Measurements from ENCODE around the gene TNNT2.

TNNT2 gene

DNA sequence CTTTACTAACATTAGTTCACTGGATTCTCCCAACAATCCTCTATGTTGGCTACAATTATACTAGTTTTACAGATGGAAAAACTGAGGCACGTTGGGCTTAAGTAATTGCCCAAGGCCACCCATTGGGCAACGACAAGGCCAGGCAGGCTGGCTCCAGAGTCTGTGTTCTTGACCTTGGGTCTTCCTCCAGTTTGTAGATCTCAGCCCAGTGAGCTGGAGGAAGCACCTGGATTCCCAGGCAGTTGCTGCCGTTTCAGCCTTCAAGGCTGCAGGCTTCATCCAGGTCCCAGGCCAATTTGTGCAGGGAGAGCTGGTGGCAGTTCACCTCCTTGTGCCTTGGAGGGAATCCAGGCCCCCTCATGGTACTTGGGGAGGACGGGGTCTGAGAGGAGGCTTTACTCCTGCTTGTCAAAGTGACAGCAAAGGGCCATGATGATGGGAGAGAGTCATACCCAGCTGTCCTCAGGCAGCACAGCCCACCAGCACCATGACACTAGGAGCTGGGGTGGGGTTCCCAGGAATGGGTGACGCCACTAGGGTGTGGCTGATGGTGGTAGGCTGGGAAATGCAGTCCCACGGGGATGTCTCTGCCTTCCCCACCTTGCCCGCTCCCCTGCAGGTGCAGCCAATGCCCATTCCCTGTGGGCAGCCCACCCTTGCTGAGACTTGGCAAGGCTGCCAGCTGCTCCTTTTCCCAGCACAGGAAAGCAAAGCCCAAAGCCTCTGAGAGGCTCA lies 67.1 kb downstream of the TNNT2 start:
- DNase-seq = no peak

DNA sequence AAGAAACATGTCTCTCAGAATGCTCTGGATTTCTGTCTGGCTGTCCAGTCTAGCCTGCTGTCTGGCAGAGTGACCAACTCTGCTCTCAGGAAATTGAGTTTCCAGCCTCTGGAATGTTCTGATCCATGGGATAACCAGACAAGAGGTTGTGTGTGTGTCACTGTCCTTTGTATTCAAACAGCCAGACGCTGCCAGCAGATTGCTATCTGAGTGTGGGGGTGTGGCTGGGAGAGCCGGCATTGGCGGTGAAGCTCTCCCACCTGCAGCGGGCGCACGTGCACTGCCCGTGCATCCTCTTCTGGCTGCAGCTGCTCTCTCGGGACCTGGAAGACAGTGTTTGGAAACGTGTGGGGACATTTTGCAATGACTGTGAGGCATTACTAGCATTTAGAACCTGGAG lies 68.1 kb downstream of the TNNT2 start:
- DNase-seq = peak; percentile 89

All from NCI-H82 (cell line).